NCI-H2171 (cell line): Measurements from ENCODE around the gene CNPY3.
A peak's percentile ranks its signal among the peaks of the same experiment; 100 is the strongest.
"Not testable (repeated sequence)": the region's sequence is repeated elsewhere in the genome, so short reads cannot be mapped to it uniquely, and the experiment has no call there.

Experiments used
- DNase-seq: peaks from one replicate; lab custom pipeline; 2025; lab: John Stamatoyannopoulos, UW

The CNPY3 gene

DNA sequence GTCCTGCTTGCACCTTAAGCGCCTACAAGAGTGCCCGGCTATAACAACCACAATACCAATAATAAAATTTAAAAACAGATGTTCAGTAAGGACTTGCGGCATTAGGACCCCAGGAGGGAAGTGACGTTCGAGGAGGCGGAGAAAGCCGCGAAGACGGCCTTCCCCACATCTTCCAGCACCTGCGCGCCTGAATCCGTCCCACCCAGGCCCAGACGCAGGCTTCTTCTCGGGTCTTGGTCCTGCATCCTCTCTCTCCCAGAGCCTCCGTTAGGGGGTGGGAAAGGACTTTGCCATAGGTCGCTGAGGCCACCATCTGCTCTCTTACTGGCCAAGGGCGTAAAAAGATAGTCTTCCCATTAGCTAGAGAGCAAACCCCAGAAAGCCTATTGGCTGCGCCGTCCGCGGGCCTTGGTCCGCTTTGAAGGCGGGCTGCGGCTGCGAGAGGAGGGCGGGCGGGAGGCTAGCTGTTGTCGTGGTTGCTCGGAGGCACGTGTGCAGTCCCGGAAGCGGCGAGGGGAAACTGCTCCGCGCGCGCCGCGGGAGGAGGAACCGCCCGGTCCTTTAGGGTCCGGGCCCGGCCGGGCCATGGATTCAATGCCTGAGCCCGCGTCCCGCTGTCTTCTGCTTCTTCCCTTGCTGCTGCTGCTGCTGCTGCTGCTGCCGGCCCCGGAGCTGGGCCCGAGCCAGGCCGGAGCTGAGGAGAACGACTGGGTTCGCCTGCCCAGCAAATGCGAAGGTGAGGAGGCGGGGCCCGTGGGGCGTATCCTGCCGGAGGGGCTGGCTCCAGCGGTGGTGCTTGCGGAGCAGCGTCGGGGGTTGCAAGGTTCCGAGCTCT, at the start of gene CNPY3:
Gene CNPY3 (plus strand): TSS at position 495 of the 835 bp plus-strand sequence. CDS start 91 bp downstream, at position 586.
- DNase-seq, result peak; percentile 97

DNA sequence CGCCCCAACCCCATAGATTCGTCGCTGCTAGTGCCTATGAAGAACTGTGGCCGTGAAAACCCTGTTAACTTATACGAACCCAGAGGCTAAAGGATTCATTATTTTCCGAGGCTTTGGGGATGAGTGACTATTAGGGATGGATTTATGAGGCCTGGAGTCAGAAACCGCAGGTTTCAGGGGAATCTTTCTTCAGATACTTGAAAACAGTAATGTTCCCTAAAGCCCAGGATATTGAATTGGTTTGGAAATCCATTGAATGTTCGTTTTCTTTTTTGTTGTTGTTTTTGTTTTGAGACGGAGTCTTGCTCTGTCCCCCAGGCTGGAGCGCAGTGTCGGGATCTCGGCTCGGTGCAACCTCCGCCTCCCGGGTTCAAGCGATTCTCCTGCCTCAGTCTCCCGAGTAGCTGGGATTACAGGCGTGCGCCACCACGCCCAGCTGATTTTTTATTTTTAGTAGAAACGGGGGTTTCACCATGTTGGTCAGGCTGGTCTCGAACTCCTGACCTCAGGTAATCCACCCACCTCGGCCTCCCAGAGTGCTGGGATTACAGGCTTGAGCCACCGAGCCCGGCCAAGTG, 49.0 kb upstream of the CNPY3 start:
- not testable (repeated sequence) for DNase-seq

DNA sequence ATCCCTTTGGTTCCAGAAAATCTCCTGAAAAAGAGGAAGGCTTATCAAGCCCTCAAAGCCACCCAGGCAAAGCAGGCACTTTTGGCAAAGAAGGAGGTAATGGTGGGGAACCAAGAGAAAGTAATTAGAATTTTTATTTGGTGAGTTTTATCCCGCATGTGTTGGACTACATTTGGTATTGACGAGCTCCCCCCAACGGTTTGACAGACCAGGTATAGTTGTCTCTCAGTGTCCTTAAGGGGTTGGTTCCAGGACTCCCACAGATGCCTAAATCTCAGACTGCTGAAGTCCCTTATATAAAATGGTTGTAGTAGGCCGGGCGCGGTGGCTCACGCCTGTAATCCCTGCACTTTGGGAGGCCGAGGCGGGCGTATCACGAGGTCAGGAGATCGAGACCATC, 48.4 kb upstream of the CNPY3 start:
- not testable (repeated sequence) for DNase-seq

DNA sequence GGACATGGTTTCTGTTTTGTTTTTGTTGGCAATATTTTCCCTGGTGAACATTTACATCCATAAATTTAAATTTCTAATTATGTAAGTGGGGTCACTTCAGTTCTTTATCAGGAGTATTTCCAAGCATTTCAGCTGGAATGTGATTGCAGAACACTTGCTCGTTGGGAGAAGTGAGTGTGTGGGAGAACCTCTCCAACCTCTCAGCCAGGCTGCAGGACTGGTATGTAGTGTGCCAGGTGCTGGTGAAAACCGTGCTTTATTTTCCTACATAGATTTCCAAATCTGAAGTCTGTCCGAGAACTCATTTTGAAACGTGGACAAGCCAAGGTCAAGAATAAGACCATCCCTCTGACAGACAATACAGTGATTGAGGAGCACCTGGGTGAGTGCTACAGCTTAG, 43.6 kb upstream of the CNPY3 start:
- DNase-seq, result no peak

DNA sequence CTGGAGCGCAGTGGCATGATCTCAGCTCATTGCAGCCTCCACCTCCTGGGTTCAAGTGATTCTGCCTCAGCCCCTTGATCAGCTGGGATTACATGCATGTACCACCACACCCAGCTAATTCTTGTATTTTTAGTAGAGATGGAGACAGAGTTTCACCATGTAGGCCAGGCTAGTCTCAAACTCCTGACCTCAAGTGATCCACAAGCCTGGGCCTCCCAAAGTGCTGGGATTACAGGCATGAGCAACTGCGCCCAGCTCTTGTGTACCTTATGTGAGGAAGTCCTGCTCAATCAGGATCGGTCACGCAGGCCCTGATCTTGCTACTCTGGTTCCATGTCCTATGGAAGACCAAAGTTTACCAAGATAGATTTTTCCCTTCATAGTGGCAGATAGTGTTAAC, 41.1 kb upstream of the CNPY3 start:
- not testable (repeated sequence) for DNase-seq

DNA sequence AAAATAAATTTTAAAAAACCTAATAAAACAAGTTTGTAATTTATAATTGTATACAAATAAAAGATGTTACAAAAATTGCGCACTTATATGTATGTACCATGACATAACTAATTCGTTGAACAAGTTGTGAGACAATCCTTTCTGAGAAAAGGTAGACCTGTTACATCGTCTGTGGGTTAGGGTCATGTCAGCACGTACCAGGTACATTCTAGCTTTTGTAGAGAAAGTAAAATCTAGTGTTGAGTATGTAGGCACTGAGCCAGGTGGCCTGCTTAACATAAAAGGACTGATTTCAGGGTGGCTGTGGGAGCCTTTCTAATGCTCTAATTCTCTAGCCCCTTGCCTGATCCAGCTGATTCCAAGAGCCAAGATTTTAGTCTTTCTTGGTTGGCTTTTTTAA, 39.5 kb upstream of the CNPY3 start:
- no peak for DNase-seq

DNA sequence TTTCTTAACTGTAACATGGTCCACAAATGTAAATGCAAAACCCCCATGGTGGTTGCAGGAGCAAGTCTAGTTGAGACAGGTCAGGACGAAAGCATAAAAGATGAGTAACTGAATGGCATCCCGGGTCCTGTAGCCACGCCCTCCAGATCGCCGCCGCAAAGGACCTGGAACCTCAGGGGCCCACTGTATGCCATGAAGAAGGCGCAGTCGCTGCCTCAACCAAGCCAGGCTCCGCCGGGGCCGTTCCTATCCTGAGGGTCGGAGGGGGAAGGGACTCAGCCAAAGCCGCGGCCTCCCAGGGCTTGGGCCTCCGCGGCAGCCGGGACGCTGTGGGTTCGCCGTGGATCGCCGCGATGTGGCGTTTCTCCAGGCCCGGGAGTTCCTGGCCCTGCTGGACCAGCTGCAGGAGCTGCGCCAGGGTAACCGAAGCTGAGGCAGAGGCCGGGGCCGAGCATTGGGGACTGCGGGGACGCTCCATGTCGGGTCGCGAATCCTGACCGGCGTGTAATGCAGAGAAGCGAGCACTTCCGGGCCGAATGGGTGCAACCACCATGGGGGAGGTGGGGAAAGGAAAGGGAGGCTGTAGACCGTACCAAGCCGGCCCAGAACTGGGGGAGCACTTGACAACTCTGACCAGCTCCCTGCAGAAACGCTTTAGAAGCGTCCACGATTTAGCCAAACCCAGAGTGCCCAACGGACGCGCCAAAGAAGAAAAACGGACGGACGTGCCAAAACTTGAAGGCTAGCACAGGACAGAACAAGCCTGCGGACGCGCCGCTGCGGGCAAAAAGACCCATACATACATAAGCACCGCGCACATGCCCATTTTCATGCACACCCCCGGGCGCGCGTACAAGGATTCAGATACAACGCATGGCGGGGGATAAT, 38.7 kb upstream of the CNPY3 start:
- DNase-seq, result peak; percentile 77

DNA sequence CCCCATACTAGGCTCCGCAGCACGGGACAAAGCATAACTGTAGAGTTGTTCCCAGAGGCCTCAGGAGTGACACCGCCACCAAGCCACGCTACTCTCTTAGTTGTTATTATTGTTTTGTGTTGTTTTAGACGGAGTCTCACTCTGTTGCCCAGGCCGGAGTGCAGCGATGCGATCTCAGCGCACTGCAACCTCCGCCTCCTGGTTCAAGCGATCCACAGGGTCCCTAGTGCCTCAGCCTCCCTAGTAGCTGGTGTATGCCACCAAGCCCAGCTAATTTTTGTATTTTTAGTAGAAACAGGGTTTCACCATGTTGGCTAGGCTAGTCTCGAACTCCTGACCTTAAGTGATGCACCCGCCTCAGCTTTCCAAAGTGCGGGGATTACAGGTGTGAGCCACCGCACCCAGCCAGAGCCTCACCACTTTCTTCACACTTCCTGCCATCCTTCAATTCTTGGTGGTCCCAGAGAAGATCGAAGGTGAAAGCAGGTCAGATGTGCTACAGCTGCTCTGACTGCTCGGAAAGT, 38.0 kb upstream of the CNPY3 start:
- DNase-seq, result no peak

DNA sequence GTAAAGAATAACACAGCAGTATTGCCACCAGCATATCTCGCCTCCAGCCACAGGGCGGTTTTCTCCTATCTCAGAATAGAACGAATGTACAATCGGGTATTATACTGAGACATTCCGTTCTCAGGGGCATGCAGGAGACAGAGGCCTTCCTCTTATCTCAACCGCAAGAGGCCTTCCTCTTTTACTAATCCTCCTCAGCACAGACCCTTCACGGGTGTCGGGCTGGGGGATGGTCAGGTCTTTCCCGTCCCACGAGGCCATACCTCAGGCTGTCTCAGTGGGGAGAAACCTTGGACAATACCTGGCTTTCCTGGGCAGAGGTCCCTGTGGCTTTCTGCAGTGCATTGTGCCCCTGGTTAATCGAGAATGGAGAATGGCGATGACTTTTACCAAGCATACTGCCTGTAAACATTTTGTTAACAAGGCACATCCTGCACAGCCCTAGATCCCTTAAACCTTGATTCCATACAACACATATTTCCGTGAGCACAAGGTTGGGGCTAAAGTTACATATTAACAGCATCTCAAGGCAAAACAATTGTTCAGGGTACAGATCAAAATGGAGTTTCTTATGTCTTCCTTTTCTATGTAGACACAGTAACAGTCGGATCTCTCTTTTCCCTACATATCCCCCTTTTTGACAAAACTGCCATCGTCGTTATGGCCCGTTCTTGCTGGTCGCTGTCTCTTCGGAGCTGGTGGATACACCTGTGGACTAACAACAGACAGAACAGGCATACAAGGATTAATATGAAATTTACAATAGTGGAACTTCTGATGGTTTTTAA, 35.0 kb upstream of the CNPY3 start:
- DNase-seq, result not testable (repeated sequence)

DNA sequence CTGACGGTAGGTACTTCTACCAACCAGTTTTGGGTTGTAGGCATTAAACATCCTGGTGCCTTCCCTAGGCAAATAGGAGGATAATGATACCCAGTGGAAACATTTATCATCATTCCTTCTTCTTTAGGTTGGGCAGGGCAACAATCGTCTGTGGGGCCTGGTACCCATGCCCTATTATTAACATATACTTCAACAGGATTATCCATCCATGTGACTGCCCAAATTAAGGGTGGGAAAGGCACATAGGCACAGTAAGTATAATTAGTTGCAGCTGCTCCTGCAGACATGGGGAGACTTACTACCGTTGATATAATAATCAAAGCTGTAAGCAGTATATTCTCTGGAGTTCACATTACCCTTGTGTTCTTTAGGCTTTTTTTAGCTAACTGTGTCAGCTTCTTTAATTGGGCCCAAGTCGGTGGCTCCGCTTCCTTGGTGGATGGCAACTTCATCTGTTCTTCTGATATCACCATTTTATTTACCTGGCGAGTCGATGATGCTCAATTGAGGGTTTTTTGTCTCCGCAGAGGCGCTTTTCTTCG, 33.0 kb upstream of the CNPY3 start:
- no peak for DNase-seq

GRCh38 chr6:42898891-42899361, 30.4 kb upstream of the CNPY3 start:
- peak; percentile 52 for DNase-seq

DNA sequence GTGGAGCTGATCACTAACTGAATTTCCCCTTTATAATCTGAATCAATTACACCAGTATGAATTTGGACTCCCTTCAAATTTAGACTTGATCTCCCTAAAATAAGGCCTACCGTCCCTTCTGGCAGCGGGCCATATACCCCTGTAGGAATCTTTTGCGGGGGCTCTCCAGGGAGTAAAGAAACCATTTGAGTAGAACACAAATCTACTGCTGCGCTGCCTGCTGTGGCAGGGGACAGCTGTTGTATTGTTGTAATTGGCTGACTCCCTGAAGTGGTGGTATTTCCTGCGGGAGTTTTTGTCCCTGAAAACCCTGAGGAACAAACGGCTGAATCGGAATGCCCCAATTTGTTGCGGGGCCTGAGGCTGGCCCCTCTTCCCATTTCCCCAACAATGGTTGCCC, 29.4 kb upstream of the CNPY3 start:
- DNase-seq, result peak; percentile 41

GRCh38 chr6:42901538-42901957, 27.7 kb upstream of the CNPY3 start:
- peak; percentile 71 for DNase-seq

DNA sequence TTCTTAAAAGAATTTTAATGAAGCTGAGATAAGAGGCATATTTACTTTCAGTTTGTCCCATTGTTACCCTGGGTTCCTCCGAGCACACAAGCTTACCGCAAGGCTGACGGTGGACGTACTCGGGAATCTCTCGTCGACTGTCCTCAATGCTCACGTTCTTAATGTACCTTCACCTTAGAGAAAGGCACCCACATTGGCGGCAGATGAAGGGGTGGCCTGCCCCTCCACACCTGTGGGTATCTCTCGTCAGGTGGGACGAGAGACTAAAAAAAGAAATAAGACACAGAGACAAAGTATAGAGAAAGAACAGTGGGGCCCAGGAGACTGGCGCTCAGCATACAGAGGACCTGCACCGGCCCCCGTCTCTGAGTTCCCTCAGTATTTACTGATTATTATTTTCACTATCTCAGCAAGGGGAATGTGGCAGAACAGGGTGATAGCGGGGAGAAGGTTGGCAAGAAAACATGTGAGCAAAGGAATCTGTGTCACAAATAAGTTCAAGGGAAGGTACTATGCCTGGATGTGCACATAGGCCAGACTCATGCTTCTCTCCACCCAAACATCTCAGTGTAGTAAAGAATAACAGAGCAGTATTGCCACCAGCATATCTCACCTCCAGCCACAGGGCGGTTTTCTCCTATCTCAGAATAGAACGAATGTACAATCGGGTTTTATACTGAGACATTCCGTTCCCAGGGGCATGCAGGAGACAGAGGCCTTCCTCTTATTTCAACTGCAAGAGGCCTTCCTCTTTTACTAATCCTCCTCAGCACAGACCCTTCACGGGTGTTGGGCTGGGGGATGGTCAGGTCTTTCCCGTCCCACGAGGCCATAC, 26.6 kb upstream of the CNPY3 start:
- not testable (repeated sequence) for DNase-seq

GRCh38 chr6:42904467-42904866, 24.8 kb upstream of the CNPY3 start:
- DNase-seq, result no peak

- DNase-seq, result no peak
Observed at GRCh38 chr6:42907336-42907735, 21.9 kb upstream of the CNPY3 start.

DNA sequence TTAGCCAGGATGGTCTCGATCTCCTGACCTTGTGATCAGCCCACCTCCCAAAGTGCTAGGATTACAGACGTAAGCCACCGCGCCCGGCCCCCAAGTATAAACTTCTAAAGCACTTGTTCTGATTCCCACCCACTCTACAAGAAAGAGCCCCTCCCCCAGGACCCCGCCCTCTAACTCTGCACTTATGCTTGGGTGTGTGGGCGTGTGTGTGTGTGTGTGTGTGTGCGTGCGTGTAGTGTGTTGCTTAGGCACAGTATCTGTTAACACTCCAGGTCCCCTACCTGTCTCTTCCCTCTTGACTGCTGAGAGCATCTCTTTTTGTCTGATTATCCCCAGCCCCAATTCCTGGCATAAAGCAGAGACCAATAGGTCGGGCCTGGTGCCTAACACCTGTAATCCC, 19.4 kb upstream of the CNPY3 start:
- no peak for DNase-seq

DNA sequence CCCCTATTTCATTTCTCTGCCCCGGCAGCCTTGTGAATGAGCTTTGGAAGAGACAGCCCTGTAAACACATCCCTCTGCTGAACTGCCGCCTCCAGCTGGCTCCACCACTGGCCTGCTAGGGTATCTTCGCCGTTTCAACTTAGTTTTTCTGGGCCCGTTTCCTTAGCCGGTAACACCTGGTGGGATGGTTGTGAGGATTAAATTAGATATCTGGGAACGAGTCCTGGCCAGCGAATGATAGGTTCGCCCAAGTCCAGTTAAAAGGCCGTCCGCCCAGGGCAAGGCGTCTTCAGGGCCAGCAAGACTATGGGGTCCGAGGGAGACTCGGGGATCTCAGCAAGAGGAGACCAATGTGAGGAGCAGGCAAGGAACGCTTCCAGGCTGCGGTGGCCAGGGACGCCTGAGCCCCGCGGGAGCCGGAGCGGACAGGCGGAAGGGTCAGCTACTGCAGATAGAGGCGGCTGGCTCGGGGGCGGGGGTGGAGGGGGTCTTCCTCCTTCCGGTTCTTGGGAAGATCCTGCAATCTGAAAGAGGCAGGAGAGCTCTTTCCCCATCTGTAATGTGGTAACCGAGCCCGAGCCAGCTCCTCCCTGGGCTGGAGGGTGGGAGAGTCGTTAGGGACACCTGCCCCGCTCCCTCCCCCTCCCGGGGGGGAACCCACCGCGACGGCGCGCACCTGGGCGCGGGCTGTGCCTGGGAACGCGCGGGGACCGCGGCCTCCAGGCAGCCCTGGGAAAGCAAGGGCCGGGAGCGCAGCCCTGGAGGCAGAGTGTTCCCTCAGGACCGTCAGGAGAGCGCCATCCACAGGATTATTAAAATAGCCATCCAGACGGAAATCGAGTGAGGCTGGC, 17.9 kb upstream of the CNPY3 start:
- peak; percentile 90 for DNase-seq

DNA sequence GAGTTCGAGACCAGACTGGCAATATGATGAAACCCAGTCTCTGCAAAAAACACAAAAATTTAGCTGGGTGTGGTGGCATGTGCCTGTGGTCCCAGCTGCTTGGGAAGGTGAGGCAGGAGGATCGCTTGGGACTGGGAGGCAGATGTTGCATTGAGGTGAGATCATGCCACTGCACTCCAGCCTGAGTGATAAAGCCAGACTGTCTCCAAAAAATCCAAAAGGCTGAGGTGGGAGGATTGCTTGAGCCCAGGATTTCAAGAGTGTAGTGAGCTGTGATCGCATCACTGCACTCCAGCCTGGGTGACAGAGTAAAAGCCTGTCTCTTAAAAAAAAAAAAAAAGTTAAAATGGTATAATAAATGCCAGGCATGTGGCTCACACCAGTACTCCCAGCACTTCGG, 14.7 kb upstream of the CNPY3 start:
- no peak for DNase-seq
